ENCODE data around the gene SSX7.
"Not testable (repeated sequence)": the region's sequence is repeated elsewhere in the genome, so short reads cannot be mapped to it uniquely, and the experiment has no call there.

Gene SSX7

DNA sequence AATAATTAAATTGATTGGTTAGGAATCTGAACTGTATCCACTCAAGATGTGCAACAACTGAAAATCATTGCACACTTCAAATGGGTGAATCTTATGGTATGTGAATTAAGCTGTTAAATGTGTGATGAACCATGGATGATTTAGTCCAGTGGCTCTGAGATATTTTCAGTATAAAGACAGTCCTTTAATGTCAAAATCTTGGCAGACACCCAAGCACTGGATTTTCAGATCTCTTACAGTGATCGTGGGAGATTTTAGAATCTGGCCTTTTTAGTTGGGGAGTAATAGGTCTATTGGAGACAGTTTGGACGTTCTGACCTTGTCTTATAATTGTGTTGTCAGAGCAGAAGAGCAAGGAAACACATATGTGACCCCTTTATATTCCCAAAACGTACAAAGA, 4.0 kb downstream of the SSX7 start:
- not testable (repeated sequence) for H3K4me2 ChIP-seq (ENCODE audit: low read length); H2AFZ ChIP-seq (ENCODE audit: insufficient read depth, low read length, poor library complexity); H4K12ac ChIP-seq (ENCODE audit: low read depth, low read length); H3K18ac ChIP-seq (ENCODE audit: low read length); H2AK5ac ChIP-seq (ENCODE audit: low read length); H2BK120ac ChIP-seq (ENCODE audit: insufficient read depth, low read length, poor library complexity); H3K23ac ChIP-seq (ENCODE audit: low read length); H3K9ac ChIP-seq (ENCODE audit: low read length); H2BK5ac ChIP-seq (ENCODE audit: low read depth, low read length, poor library complexity); H3K9me3 ChIP-seq (ENCODE audit: insufficient read depth, low read depth, low read length); H3K36me3 ChIP-seq (ENCODE audit: control insufficient read depth in 1 of 2, insufficient read depth in 2 of 2, low read length in 2 of 2); H3K27ac ChIP-seq (ENCODE audit: low read depth, low read length); H3K27me3 ChIP-seq (ENCODE audit: insufficient read depth, low read length); H3K4ac ChIP-seq (ENCODE audit: low read depth, low read length); H4K91ac ChIP-seq (ENCODE audit: low read depth, low read length); H3K4me3 ChIP-seq (ENCODE audit: low read depth, low read length); H3K79me2 ChIP-seq (ENCODE audit: control insufficient read depth, insufficient read depth, low read length, poor library complexity); H3K79me1 ChIP-seq (ENCODE audit: low read length); H4K8ac ChIP-seq (ENCODE audit: low read depth, low read length); H3K14ac ChIP-seq (ENCODE audit: low read length); H2BK12ac ChIP-seq (ENCODE audit: low read length); H3K4me1 ChIP-seq (ENCODE audit: control insufficient read depth in 1 of 2, insufficient read depth in 2 of 2, low read length in 2 of 2); DNase-seq
- no CpG with 5 or more reads among the region's 3 CpGs for WGBS (ENCODE audit: extremely low coverage, insufficient coverage, insufficient read length)

DNA sequence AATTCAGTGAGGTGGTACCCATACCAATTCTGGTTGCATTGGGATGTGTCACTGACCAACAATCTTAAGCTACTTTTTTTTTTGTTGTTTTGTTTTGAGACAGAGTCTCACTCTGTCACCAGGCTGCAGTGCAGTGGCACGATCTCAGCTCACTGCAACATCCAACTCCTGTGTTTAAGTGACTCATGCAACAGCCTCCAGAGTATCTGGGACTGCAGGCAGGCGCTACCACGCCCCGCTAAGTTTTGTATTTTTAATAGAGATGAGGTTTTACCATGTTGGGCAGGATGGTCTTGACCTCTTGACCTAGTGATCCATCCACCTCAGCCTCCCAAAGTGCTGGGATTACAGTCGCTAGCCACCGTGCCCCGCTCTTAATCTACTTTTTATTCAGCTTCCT, 5.7 kb downstream of the SSX7 start:
- not testable (repeated sequence) for H4K12ac ChIP-seq (ENCODE audit: low read depth, low read length); H2AK5ac ChIP-seq (ENCODE audit: low read length); H3K79me1 ChIP-seq (ENCODE audit: low read length); H4K8ac ChIP-seq (ENCODE audit: low read depth, low read length); H2AFZ ChIP-seq (ENCODE audit: insufficient read depth, low read length, poor library complexity); H3K18ac ChIP-seq (ENCODE audit: low read length); H3K23ac ChIP-seq (ENCODE audit: low read length); H3K4me1 ChIP-seq (ENCODE audit: control insufficient read depth in 1 of 2, insufficient read depth in 2 of 2, low read length in 2 of 2); H3K4ac ChIP-seq (ENCODE audit: low read depth, low read length); H3K4me2 ChIP-seq (ENCODE audit: low read length); H3K79me2 ChIP-seq (ENCODE audit: control insufficient read depth, insufficient read depth, low read length, poor library complexity); H2BK5ac ChIP-seq (ENCODE audit: low read depth, low read length, poor library complexity); H3K9me3 ChIP-seq (ENCODE audit: insufficient read depth, low read depth, low read length); H2BK120ac ChIP-seq (ENCODE audit: insufficient read depth, low read length, poor library complexity); H3K9ac ChIP-seq (ENCODE audit: low read length); H3K27me3 ChIP-seq (ENCODE audit: insufficient read depth, low read length); H3K14ac ChIP-seq (ENCODE audit: low read length); H3K36me3 ChIP-seq (ENCODE audit: control insufficient read depth in 1 of 2, insufficient read depth in 2 of 2, low read length in 2 of 2); H3K27ac ChIP-seq (ENCODE audit: low read depth, low read length); H4K91ac ChIP-seq (ENCODE audit: low read depth, low read length); H2BK12ac ChIP-seq (ENCODE audit: low read length); H3K4me3 ChIP-seq (ENCODE audit: low read depth, low read length)
- DNase-seq: peak in 1 of 2 donors; percentile 1
- no CpG with 5 or more reads among the region's 7 CpGs for WGBS (ENCODE audit: extremely low coverage, insufficient coverage, insufficient read length)

DNA sequence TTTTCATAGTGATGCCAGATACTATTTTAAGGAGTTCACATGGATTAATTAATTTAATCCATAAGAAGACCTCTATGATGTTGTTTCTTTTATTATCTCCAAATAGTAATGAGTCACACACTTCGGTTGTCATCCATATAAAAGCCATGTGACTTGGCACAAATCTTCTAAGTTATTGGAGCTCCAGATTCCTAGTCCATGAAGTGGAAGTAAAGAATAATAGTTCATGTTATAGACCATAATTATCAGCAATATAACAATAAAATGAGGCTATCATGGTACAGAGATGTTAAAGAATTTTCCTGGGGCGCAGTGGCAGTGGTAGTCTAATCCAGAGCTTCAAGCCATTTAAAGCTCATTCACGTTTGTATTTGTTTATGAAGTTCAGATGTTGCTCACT, 26.2 kb downstream of the SSX7 start:
- not testable (repeated sequence) for H3K4me1 ChIP-seq (ENCODE audit: control insufficient read depth in 1 of 2, insufficient read depth in 2 of 2, low read length in 2 of 2); H3K4me3 ChIP-seq (ENCODE audit: low read depth, low read length); H3K9me3 ChIP-seq (ENCODE audit: insufficient read depth, low read depth, low read length); H3K36me3 ChIP-seq (ENCODE audit: control insufficient read depth in 1 of 2, insufficient read depth in 2 of 2, low read length in 2 of 2); H3K23ac ChIP-seq (ENCODE audit: low read length); H3K4me2 ChIP-seq (ENCODE audit: low read length); H2BK12ac ChIP-seq (ENCODE audit: low read length); H3K4ac ChIP-seq (ENCODE audit: low read depth, low read length); H4K91ac ChIP-seq (ENCODE audit: low read depth, low read length); H3K18ac ChIP-seq (ENCODE audit: low read length); H3K27me3 ChIP-seq (ENCODE audit: insufficient read depth, low read length); H3K79me2 ChIP-seq (ENCODE audit: control insufficient read depth, insufficient read depth, low read length, poor library complexity); H3K27ac ChIP-seq (ENCODE audit: low read depth, low read length); DNase-seq; H4K8ac ChIP-seq (ENCODE audit: low read depth, low read length); H2AK5ac ChIP-seq (ENCODE audit: low read length); H3K14ac ChIP-seq (ENCODE audit: low read length); H3K79me1 ChIP-seq (ENCODE audit: low read length); H2AFZ ChIP-seq (ENCODE audit: insufficient read depth, low read length, poor library complexity); H2BK120ac ChIP-seq (ENCODE audit: insufficient read depth, low read length, poor library complexity); H4K12ac ChIP-seq (ENCODE audit: low read depth, low read length); H3K9ac ChIP-seq (ENCODE audit: low read length); H2BK5ac ChIP-seq (ENCODE audit: low read depth, low read length, poor library complexity)
- no CpG with 5 or more reads among the region's 3 CpGs for WGBS (ENCODE audit: extremely low coverage, insufficient coverage, insufficient read length)

DNA sequence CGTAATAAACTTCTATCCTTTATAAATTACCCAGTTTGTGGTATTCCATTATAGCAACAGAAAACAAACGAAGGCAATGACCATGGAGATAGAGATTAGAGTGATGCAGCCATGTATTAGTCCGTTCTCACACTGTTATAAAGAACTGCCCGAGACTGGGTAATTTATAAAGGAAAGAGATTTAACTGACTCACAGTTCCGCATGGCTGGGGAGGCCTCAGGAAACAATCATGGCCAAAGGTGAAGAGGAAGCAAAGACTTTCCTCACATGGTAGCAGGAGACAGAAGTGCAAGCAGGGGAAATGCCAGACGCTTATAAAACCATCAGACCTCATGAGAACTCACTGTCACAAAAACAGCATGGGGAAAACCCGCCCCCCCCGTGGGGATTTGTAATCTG, 34.0 kb downstream of the SSX7 start:
- not testable (repeated sequence) for H3K9me3 ChIP-seq (ENCODE audit: insufficient read depth, low read depth, low read length); H3K18ac ChIP-seq (ENCODE audit: low read length); H3K4me1 ChIP-seq (ENCODE audit: control insufficient read depth in 1 of 2, insufficient read depth in 2 of 2, low read length in 2 of 2); H3K4me2 ChIP-seq (ENCODE audit: low read length); H3K27ac ChIP-seq (ENCODE audit: low read depth, low read length); H2BK120ac ChIP-seq (ENCODE audit: insufficient read depth, low read length, poor library complexity); DNase-seq; H3K4me3 ChIP-seq (ENCODE audit: low read depth, low read length); H4K8ac ChIP-seq (ENCODE audit: low read depth, low read length); H3K27me3 ChIP-seq (ENCODE audit: insufficient read depth, low read length); H2BK5ac ChIP-seq (ENCODE audit: low read depth, low read length, poor library complexity); H3K9ac ChIP-seq (ENCODE audit: low read length); H4K12ac ChIP-seq (ENCODE audit: low read depth, low read length); H3K14ac ChIP-seq (ENCODE audit: low read length); H3K79me2 ChIP-seq (ENCODE audit: control insufficient read depth, insufficient read depth, low read length, poor library complexity); H3K23ac ChIP-seq (ENCODE audit: low read length); H2BK12ac ChIP-seq (ENCODE audit: low read length); H3K36me3 ChIP-seq (ENCODE audit: control insufficient read depth in 1 of 2, insufficient read depth in 2 of 2, low read length in 2 of 2); H3K79me1 ChIP-seq (ENCODE audit: low read length); H2AK5ac ChIP-seq (ENCODE audit: low read length); H4K91ac ChIP-seq (ENCODE audit: low read depth, low read length); H2AFZ ChIP-seq (ENCODE audit: insufficient read depth, low read length, poor library complexity); H3K4ac ChIP-seq (ENCODE audit: low read depth, low read length)
- no CpG with 5 or more reads among the region's 8 CpGs for WGBS (ENCODE audit: extremely low coverage, insufficient coverage, insufficient read length)

Data from trophoblast cell (in vitro differentiated cells and primary cell).